ENCODE data around the gene SPTLC3. TPM values are rescaled to one million over a fixed set of nuclear protein-coding genes. Genes with fewer than 3 reads are reported as not detected.

SPTLC3 gene
- total RNA-seq, 1 experiment from 2014 or later = 0.03 TPM

- intact Hi-C loops (cut with micrococcal nuclease; ENCODE audit: unreplicated experiment) = no loop called here
- no TSS peak for BruUV-seq (replicated peaks)
- TF ChIP-seq POLR2AphosphoS5 (IDR thresholded peaks at IDR 0.05; ENCODE audit: low read depth, low read length) (no peak), TCF7L2 (IDR thresholded peaks at IDR 0.05; ENCODE audit: low read depth, low read length) (no peak), REST (IDR thresholded peaks at IDR 0.05; ENCODE audit: insufficient read depth in 1 of 2, low read depth in 2 of 2, low read length in 1 of 2) (no peak), SIN3A (IDR thresholded peaks at IDR 0.05; ENCODE audit: borderline replicate concordance, insufficient read depth, low read depth, low read length) (no peak)
- TF ChIP-seq, protein P1, sequence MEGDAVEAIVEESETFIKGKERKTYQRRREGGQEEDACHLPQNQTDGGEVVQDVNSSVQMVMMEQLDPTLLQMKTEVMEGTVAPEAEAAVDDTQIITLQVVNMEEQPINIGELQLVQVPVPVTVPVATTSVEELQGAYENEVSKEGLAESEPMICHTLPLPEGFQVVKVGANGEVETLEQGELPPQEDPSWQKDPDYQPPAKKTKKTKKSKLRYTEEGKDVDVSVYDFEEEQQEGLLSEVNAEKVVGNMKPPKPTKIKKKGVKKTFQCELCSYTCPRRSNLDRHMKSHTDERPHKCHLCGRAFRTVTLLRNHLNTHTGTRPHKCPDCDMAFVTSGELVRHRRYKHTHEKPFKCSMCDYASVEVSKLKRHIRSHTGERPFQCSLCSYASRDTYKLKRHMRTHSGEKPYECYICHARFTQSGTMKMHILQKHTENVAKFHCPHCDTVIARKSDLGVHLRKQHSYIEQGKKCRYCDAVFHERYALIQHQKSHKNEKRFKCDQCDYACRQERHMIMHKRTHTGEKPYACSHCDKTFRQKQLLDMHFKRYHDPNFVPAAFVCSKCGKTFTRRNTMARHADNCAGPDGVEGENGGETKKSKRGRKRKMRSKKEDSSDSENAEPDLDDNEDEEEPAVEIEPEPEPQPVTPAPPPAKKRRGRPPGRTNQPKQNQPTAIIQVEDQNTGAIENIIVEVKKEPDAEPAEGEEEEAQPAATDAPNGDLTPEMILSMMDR (IDR thresholded peaks at IDR 0.05) = no peak
- ATAC-seq = no peak
- Histone ChIP-seq H3K4me3 (ENCODE audit: low read depth in 2 of 2, low read length in 2 of 2) (no peak overlapping the region), H3K27me3 (ENCODE audit: control insufficient read depth, insufficient read depth, low read length) (no peaks in the 10 kb centered on the region), H3K4me1 (ENCODE audit: control insufficient read depth, insufficient read depth, low read length) (no peaks in the 10 kb centered on the region), H3K36me3 (ENCODE audit: control insufficient read depth, insufficient read depth, low read length) (no peaks in the 10 kb centered on the region), H3K27ac (ENCODE audit: low read length) (no peak overlapping the region), H3K9me3 (ENCODE audit: control insufficient read depth, insufficient read depth, low read depth, low read length) (no peaks in the 10 kb centered on the region)
- POLR2A ChIA-PET = no interaction called here
- no peak for DNase-seq (ENCODE audit: low read depth, low spot score)
- in situ Hi-C loops (cut with HindIII; ENCODE audit: low pct_unique_long_range_greater_than_20kb, low sequenced_read_pairs) = no loop called here
- CTCF ChIA-PET = no interaction called here
Measured at GRCh38 chr20:13034936-13035335, 26.2 kb downstream of the SPTLC3 start.

DNA sequence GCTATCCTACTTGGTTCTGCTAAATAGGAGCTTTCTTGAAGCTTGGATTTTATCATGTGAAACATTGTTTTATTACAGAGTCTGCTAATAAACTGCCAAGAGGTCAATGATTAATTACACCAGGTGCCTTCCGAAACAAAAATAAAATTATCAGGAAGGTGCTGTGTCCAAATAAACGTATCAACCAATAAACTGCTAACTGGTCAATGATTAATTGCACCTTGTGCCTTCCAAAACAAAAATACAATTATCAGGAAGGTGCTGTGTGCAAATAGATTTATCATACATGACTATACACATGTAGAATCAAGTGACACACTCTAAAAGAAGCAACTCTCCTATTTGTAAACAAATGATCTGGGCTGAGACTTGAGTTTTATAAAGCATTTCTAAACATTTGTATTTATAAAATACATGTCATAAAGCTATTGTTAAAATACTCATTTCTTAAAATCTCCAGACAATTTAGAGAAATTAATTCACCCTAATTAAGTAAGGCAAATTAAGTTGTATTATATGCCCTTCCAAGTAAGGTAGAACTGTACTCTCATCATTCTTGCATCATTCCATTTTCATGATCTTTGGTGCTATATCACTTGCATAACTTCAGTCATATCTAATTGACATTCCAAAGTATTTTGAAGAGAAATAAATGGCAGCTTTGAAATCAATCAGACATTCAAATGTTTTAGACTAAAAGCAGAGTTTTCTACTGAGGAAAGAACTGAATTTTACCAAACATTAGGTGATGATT is 26.8 kb downstream of the SPTLC3 start:
- no TSS peak for BruUV-seq (replicated peaks)
- DNase-seq (ENCODE audit: low read depth, low spot score) (no peak), ATAC-seq (no peak)
- in situ Hi-C loops (cut with HindIII; ENCODE audit: low pct_unique_long_range_greater_than_20kb, low sequenced_read_pairs) = no loop called here
- Histone ChIP-seq H3K27me3 (ENCODE audit: control insufficient read depth, insufficient read depth, low read length) (no peaks in the 10 kb centered on the region), H3K27ac (ENCODE audit: low read length) (no peak overlapping the region), H3K36me3 (ENCODE audit: control insufficient read depth, insufficient read depth, low read length) (no peaks in the 10 kb centered on the region), H3K9me3 (ENCODE audit: control insufficient read depth, insufficient read depth, low read depth, low read length) (no peaks in the 10 kb centered on the region), H3K4me3 (ENCODE audit: low read depth in 2 of 2, low read length in 2 of 2) (no peak overlapping the region), H3K4me1 (ENCODE audit: control insufficient read depth, insufficient read depth, low read length) (no peaks in the 10 kb centered on the region)
- POLR2A ChIA-PET = no interaction called here
- intact Hi-C loops (cut with micrococcal nuclease; ENCODE audit: unreplicated experiment) = no loop called here
- CTCF ChIA-PET = no interaction called here
- TF ChIP-seq, protein P1 (IDR thresholded peaks at IDR 0.05) = no peak
- TF ChIP-seq POLR2AphosphoS5 (IDR thresholded peaks at IDR 0.05; ENCODE audit: low read depth, low read length) (no peak), SIN3A (IDR thresholded peaks at IDR 0.05; ENCODE audit: borderline replicate concordance, insufficient read depth, low read depth, low read length) (no peak), TCF7L2 (IDR thresholded peaks at IDR 0.05; ENCODE audit: low read depth, low read length) (no peak), REST (IDR thresholded peaks at IDR 0.05; ENCODE audit: insufficient read depth in 1 of 2, low read depth in 2 of 2, low read length in 1 of 2) (no peak)
